ENCODE results near the gene CUL1.

DNA sequence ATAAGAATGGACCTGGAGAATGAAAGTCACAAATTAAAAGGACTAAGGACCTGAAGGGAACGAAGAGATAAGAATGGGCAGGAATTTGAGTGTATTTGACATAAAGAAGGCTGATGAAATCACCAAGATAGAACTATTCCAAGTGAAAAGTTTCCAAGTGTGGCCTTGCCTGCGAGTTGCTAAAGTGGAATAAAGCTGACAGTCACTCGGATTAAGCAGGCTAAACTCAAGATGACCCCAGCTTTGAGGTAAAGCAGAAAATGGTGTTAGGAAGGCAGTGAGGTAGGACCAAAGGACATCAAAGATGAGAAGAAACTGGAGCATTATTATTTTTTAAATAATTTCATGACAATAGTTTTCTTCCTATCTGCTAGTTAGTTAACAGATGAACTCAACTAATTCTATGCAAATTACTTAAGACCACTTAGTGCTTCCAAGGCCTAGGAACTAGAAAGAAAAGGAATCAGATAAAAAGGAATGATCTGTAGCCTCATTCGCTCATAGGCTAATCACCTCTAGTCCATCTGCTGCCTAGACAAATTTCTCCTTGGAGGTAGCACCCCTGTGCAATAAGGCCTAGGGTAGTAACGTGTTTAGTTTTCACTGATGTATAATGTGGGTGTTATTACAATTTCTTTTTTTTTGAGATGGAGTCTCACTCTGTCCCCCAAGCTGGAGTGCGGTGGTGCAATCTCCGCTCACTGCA is 150.8 kb downstream of the CUL1 start:
- no peak for TF ChIP-seq POLR2AphosphoS5 (IDR thresholded peaks at IDR 0.05; ENCODE audit: borderline replicate concordance, low read depth, low read length)
- TF ChIP-seq EZH2 (IDR thresholded peaks at IDR 0.05): no peak
- no peak for TF ChIP-seq FOXP2 (optimal IDR thresholded peaks at IDR 0.05; ENCODE audit: control extremely low read depth, extremely low read length, insufficient read depth)
